ENCODE results near the gene UBXN7. TPM values are rescaled to one million over a fixed set of nuclear protein-coding genes. Genes with fewer than 3 reads are reported as not detected.
"Not testable (repeated sequence)": the region's sequence is repeated elsewhere in the genome, so short reads cannot be mapped to it uniquely, and the experiment has no call there.

Gene UBXN7
- total RNA-seq, 1 experiment from 2014 or later = 14.7 TPM

- no peak for DNase-seq (ENCODE audit: low read depth)
These were observed 75.7 kb downstream of the UBXN7 start for GRCh38 chr3:196356556-196356955.

- DNase-seq (ENCODE audit: low read depth) = no peak
These were observed 76.6 kb downstream of the UBXN7 start for GRCh38 chr3:196355668-196356067.

- no peak for DNase-seq (ENCODE audit: low read depth)
These were observed 78.1 kb downstream of the UBXN7 start for GRCh38 chr3:196354132-196354531.

DNA sequence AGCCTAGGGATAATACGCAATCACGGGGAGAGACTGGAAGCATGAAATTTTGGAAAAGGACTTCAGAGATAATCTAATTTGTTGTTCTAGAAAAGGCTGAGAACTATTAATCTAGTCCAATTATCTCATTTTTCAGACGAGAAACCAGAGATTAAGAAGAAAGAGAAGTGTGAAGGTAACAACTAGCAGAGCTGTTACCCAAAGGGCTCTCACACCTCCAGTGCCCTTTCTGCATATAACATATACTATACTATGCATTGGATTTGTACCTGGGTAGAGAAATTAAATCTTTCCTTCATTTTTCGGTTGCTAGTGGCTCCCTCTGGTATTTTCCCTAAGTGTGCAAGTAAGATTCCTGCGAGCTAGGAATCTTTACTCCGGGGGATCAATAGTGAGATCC lies 80.7 kb downstream of the UBXN7 start:
- DNase-seq (ENCODE audit: low read depth) = no peak

GRCh38 chr3:196350067-196350466 lies 82.2 kb downstream of the UBXN7 start:
- no peak for DNase-seq (ENCODE audit: low read depth)

- no peak for DNase-seq (ENCODE audit: low read depth)
These were observed 83.5 kb downstream of the UBXN7 start for GRCh38 chr3:196348698-196349097.

DNA sequence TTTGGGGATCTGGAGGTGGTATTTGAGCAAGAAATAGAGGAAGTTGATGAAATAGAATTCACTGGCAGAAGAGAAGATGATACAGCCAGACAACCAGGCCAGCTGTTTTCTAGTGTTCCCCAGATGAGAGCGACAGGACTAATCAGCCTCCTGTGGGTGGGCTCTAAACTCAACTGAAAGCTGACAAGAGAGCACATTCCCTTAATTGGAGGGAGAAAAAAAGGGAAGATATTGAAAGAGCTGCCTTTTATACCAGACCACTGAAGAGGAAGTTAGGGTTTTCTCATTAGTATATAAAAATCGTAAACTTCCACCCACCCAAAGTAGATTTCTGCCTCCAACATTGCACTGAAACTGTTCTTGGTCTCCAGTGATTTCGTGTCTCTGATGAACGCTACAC lies 87.6 kb downstream of the UBXN7 start:
- DNase-seq (ENCODE audit: low read depth) = no peak

- not testable (repeated sequence) for DNase-seq (ENCODE audit: low read depth)
These were observed 88.3 kb downstream of the UBXN7 start for GRCh38 chr3:196343917-196344316.

GRCh38 chr3:196341137-196341536 lies 91.1 kb downstream of the UBXN7 start:
- DNase-seq (ENCODE audit: low read depth) = peak; percentile 86

DNA sequence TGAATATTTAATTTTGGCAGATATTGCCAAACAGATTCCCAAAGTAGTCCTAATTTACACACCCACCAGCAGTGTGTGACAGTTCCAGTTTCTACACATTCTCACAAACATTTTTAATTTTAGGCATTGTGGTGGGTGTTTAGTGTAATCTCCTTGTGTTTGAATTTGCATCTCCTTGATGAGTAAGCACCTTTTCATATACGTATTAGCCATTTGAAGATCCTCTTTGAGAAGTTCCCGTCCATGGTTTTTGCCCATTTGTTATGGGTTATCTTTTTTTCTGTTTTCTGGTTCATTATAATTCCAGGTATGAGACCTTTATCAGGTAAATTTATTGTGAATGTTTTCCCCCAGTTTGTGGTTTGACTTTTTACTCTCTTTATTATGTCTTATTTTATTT lies 91.8 kb downstream of the UBXN7 start:
- DNase-seq (ENCODE audit: low read depth) = no peak

DNA sequence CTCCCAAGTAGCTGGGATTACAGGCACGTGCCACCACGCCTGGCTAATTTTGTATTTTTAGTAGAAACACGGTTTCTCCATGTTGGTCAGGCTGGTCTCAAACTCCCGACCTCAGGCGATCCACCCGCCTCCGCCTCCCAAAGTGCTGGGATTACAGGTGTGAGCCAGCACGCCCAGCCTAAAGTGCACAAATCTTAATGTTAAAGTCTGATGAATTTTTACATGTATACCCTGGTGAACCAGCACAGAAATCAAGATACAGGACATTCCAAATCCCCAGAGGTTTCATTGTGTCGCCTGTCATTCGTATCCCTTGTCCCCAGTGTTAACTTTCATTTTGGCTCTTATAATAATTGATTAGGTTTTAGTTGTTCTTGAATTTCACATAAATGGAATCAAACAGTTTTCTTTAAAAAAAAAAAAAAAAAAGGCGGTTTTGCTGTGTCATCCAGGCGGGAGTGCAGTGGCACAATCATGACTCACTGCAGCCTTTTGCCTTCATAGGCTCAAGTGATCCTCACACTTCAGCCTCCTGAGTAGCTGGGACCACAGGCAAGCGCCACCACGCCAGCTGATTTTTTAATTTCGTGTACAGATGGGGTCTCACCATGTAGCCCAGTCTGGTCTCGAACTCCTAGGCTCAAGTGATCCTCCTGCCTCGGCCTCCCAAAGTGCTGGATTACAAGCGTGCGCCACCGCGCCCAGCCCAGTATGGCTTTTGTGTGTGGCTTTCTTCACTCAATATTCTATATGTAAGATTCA lies 92.6 kb downstream of the UBXN7 start:
- peak; percentile 92 for DNase-seq (ENCODE audit: low read depth)

DNA sequence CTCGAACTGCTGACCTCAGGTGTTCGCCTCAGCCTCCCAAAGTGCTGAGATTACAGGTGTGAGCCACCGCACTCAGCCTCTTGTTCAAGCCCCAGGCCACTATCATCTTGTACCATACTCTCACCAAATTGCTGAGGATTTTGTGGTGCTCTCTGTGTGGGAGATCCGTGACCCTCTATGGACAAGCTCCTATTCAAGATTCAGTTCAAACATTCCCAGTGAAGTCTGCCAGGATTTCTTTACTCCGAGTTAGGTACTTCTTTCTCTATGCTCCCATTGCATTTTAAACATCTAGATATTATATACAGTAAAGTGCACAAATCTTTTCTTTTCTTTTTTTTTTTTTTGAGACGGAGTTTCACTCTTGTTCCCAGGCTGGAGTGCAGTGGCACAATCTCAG lies 93.2 kb downstream of the UBXN7 start:
- no peak for DNase-seq (ENCODE audit: low read depth)

DNA sequence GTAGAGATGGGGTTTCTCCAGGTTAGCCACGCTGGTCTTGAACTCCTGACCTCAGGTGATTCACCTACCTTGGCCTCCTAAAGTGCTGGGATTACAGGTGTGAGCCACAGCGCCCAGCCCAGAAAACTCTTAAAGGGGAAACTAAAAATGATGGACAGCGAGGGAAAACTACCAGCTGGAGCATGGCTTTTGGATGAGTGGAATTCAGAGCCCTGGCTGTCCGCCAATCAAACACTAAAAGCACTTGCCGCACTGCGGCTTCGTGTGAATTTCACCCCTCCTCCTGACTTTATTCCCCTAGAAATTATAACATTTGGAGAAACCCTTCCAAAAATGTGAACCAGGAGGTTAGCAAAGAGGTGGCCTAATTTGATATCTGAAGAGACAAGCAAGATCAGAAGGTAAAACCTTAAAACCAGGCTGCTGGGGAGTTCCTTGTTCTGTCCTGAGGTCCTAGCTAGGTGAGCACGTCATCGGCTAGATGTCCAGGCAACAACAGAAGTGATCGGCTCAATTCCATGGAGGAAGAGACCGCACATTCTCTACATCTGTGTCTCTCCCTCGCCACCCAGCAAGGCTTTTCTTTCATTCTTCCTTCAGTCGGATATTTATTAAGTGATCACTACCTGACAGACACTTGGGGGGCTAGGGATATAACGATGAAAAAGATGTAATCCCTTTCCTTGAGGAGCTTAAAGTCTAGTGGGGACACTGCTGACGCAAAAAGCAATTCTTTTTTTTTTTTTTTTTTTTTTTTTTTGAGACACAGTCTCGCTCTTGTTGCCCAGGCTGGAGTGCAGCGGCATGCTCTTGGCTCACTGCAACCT lies 95.7 kb downstream of the UBXN7 start:
- no peak for DNase-seq (ENCODE audit: low read depth)

DNA sequence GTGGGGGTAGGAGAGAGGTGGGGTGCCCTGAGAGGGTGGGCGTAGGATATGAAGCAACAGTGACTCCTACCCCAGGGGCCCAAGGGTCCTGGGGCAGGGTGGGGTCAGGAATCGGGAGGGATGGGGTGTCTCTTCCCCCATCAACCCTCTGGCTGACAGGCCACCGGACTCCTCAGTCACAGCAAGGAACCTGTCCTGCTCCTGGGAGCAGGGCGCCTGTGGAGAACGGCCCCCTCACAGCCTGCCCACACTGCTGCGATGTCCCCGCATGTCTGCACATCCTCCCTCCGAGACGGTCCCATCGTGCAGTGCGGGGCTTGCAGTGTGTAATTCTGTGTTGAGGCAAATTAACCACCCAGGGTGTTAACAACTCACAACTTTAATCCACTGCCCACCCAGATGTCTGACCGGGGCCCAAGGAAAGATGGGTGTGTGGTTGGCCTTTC lies 96.7 kb downstream of the UBXN7 start:
- no peak for DNase-seq (ENCODE audit: low read depth)

- DNase-seq (ENCODE audit: low read depth) = no peak
These were observed 97.2 kb downstream of the UBXN7 start for GRCh38 chr3:196334982-196335381.

- no peak for DNase-seq (ENCODE audit: low read depth)
These were observed 100.1 kb downstream of the UBXN7 start for GRCh38 chr3:196332168-196332567.

DNA sequence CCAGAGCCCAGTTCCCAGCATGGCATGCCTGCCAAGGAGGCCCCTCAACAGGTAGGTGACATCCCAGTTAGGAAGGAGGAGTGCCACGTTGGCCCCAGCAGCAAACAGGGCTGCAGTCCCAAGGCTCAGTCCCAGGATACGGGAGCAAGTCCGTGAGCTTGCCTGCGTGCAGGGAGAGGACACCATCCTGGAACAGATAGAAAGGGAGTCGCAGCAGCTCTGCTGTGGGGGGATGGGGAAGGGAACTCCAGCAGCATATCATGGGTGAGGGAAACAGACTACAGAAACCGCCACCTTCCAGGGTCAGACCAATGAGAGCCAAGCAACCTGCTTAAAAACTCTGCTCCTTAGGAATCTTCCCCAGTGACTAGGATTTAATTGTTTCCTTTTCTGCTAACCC lies 104.8 kb downstream of the UBXN7 start:
- DNase-seq (ENCODE audit: low read depth) = no peak

DNA sequence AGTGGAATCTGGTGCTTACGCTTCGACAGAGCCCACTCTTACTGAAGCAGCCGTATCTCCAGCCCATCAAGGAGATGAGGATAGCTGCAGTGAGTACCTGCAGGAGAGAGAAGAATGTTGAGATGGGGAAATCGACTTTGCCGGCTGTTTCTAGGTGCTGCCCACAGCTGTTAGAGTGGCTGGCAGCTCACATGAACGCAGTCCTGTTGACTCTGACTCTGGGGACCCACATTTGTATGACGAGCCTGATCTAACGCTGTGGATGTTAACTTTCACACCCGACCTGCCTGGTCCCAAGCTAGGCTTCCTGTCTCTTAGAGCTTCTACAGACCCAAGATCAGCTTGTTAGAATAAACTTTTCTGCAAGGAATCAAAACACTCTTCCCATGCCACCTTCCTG lies 105.3 kb downstream of the UBXN7 start:
- DNase-seq (ENCODE audit: low read depth) = no peak

- DNase-seq (ENCODE audit: low read depth) = no peak
These were observed 108.5 kb downstream of the UBXN7 start for GRCh38 chr3:196323691-196324090.

DNA sequence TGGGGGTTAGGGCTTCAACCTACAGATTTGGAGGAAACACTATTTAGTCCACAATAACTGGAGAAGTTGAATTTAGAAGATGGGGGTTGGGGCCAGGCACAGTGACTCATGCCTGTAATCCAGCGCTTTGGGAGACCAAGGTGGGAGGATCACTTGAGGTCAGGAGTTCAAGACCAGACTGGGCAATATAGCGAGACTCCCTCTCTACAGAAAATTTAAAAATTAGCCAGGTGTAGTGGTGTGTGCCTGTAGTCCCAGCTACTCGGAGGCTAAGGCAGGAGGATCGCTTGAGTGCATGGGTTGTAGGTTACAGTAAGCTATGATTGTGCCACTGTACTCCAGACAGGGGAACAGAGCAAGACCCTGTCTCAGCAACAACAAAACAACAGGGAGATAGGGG lies 109.2 kb downstream of the UBXN7 start:
- no peak for DNase-seq (ENCODE audit: low read depth)

GRCh38 chr3:196321162-196321561 lies 111.1 kb downstream of the UBXN7 start:
- DNase-seq (ENCODE audit: low read depth) = no peak

- DNase-seq (ENCODE audit: low read depth) = no peak
These were observed 112.1 kb downstream of the UBXN7 start for GRCh38 chr3:196320137-196320536.
